GM12878 (cell line): ENCODE data around the gene PPM1A.
A peak's percentile ranks its signal among the peaks of the same experiment; 100 is the strongest.

ENCODE experiments used
- ATF7 ChIP-seq: fragments of 450-650 bp; IDR thresholded peaks from 2 replicates; pipeline ENCODE4 v1.6.1; 2016; ENCODE audit warnings: low read depth, mild to moderate bottlenecking
- EGR1 ChIP-seq, 2 experiments: IDR thresholded peaks; 1 replicate in 1 of 2; 2 replicates in 1 of 2; pipeline ENCODE4 v1.6.1; 2011 to 2012; ENCODE audit warnings: low read depth in 2 of 2, low read length in 2 of 2, borderline replicate concordance in 1 of 2, mild to moderate bottlenecking in 1 of 2, moderate library complexity in 1 of 2
- EP300 ChIP-seq, 2 experiments: fragments of 150-350 bp in 1 of 2; IDR thresholded peaks; 2 replicates each; pipeline ENCODE4 v1.6.1; 2011 to 2012; ENCODE audit warnings: low read depth in 2 of 2, low read length in 2 of 2, borderline replicate concordance in 1 of 2, improper control_type of control experiment in 1 of 2, inconsistent platforms in 1 of 2; ENCODE audit not compliant: control insufficient read depth in 1 of 2
- ETV6 ChIP-seq, 2 experiments: fragments of 450-650 bp in 1 of 2; IDR thresholded peaks in 1 of 2; conservative IDR thresholded peaks in 1 of 2; 2 replicates each; pipeline ENCODE4 v1.6.1; 2014; ENCODE audit warnings: antibody characterized with exemption in 1 of 2, borderline replicate concordance in 1 of 2, low read depth in 1 of 2, mild to moderate bottlenecking in 1 of 2, moderate library complexity in 1 of 2
- EZH2 ChIP-seq: IDR thresholded peaks from 2 replicates; pipeline ENCODE4 v1.6.1; 2012; ENCODE audit warnings: low read depth, mild to moderate bottlenecking, control low read depth, inconsistent platforms, low read length, borderline replicate concordance; ENCODE audit not compliant: control insufficient read depth
- HDAC2 ChIP-seq: fragments of 200-600 bp; sonication (generic); IDR thresholded peaks from 2 replicates; pipeline ENCODE4 v1.6.1; 2017
- POLR2AphosphoS5 ChIP-seq: IDR thresholded peaks from 2 replicates; pipeline ENCODE4 v1.6.1; 2011; ENCODE audit warnings: mild to moderate bottlenecking, low read length, inconsistent platforms
- RBBP5 ChIP-seq: fragments of 200-600 bp; sonication (generic); conservative IDR thresholded peaks from 2 replicates; pipeline ENCODE4 v1.6.1; 2016
- SMARCA5 ChIP-seq: fragments of 450-650 bp; IDR thresholded peaks from 2 replicates; pipeline ENCODE4 v1.6.1; 2017; ENCODE audit warnings: mild to moderate bottlenecking
- ZZZ3 ChIP-seq: IDR thresholded peaks from 2 replicates; pipeline ENCODE4 v1.6.1; 2011; ENCODE audit warnings: low read depth; ENCODE audit not compliant: control insufficient read depth, insufficient read length
- TF ChIP-seq, protein P1 (sequence below), 3 experiments: IDR thresholded peaks in 2 of 3; conservative IDR thresholded peaks in 1 of 3; 2 replicates each; pipeline ENCODE4 v1.5.1; 2011; ENCODE audit warnings: low read depth in 3 of 3, low read length in 3 of 3, mild to moderate bottlenecking in 3 of 3, control low read depth in 2 of 3, moderate library complexity in 2 of 3, inconsistent platforms in 1 of 3, mixed read lengths in 1 of 3; ENCODE audit not compliant: control insufficient read depth in 2 of 3, insufficient read depth in 1 of 3; ENCODE audit errors: extremely low read depth in 1 of 3

DNA sequence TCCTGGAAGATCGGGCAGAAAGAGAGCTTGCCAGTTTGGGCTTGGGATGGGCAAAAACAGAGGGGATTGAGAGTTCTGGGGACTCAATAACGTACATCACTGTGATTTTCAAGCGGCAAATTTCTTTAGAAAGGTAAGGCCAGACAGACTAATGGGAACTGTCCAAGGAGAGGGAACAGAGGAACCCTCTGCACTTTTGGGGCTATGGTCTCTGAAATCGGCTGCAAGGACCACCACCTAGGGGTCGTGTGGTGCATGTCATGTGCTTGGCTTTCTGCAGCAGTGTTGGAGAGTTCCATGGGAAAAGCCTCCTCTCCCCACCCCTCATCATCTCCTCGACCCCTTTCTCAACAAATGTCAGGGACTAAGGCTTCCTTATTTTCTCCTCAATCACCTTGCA is 79.6 kb downstream of the PPM1A start:
- no peak for TF ChIP-seq EGR1 (IDR thresholded peaks at IDR 0.05; ENCODE audit: borderline replicate concordance in 1 of 2, low read depth in 2 of 2, low read length in 2 of 2)
- no peak for TF ChIP-seq ATF7
- TF ChIP-seq EZH2: no peak
- TF ChIP-seq RBBP5: no peak
- TF ChIP-seq POLR2AphosphoS5: no peak
- TF ChIP-seq, protein P1, sequence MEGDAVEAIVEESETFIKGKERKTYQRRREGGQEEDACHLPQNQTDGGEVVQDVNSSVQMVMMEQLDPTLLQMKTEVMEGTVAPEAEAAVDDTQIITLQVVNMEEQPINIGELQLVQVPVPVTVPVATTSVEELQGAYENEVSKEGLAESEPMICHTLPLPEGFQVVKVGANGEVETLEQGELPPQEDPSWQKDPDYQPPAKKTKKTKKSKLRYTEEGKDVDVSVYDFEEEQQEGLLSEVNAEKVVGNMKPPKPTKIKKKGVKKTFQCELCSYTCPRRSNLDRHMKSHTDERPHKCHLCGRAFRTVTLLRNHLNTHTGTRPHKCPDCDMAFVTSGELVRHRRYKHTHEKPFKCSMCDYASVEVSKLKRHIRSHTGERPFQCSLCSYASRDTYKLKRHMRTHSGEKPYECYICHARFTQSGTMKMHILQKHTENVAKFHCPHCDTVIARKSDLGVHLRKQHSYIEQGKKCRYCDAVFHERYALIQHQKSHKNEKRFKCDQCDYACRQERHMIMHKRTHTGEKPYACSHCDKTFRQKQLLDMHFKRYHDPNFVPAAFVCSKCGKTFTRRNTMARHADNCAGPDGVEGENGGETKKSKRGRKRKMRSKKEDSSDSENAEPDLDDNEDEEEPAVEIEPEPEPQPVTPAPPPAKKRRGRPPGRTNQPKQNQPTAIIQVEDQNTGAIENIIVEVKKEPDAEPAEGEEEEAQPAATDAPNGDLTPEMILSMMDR (IDR thresholded peaks at IDR 0.05 in 2 of 3, conservative IDR thresholded peaks at IDR 0.05 in 1 of 3; ENCODE audit: control insufficient read depth in 2 of 3, extremely low read depth in 1 of 3, insufficient read depth in 1 of 3, low read depth in 3 of 3, low read length in 3 of 3): peak in 1 of 3 experiments; percentile 6; a peak in 1 of 6 replicates
- TF ChIP-seq SMARCA5: no peak
- no peak for TF ChIP-seq HDAC2
- TF ChIP-seq EP300 (IDR thresholded peaks at IDR 0.05; ENCODE audit: borderline replicate concordance in 1 of 2, control insufficient read depth in 1 of 2, low read depth in 2 of 2, low read length in 2 of 2): no peak
- no peak for TF ChIP-seq ZZZ3
- TF ChIP-seq ETV6 (conservative IDR thresholded peaks at IDR 0.05 in 1 of 2, IDR thresholded peaks at IDR 0.05 in 1 of 2; ENCODE audit: borderline replicate concordance in 1 of 2, low read depth in 1 of 2): no peak
